ENCODE measurements around the gene ZNF436. TPM values are rescaled to one million over a fixed set of nuclear protein-coding genes. Genes with fewer than 3 reads are reported as not detected.
A peak's percentile ranks its signal among the peaks of the same experiment; 100 is the strongest.

Gene ZNF436
- total RNA-seq, 3 donors from 2014 or later, result 19.5 to 36.6 (median 23.9) TPM

- H3K4me1 ChIP-seq, result peaks cover 0 to 22% of the 10 kb centered on the region in 2 donors
- H3K9me3 ChIP-seq, result no peaks in the 10 kb centered on the region
- no peaks in the 10 kb centered on the region for H3K36me3 ChIP-seq
- no peaks in the 10 kb centered on the region for H3K27me3 ChIP-seq
- no peak for DNase-seq (ENCODE audit: low spot score in 2 of 2)
- TF ChIP-seq POLR2AphosphoS5 (IDR thresholded peaks at IDR 0.05) (no peak), POLR2A (IDR thresholded peaks at IDR 0.05) (no peak), CTCF (IDR thresholded peaks at IDR 0.05) (no peak)
- intact Hi-C loops (cut with DNase I; ENCODE audit: low total_unique reads), result loop anchor here (10.0 kb wide), 1 partner anchor 58 kb away; the partner anchor contains the start of gene HNRNPR
- H3K4me3 ChIP-seq, result no peak overlapping the region
- peak overlapping the region; percentile 63 to 65 for H3K27ac ChIP-seq
These were observed 32.8 kb upstream of the ZNF436 start for GRCh38 chr1:23402286-23403037.

- peak overlapping the region; percentile 23 to 72 for H3K27ac ChIP-seq
- intact Hi-C loops (cut with DNase I; ENCODE audit: low total_unique reads), result loop anchor here (10.0 kb wide), 1 partner anchor 57 kb away; the partner anchor contains the start of gene HNRNPR
- TF ChIP-seq POLR2A (IDR thresholded peaks at IDR 0.05) (no peak), CTCF (IDR thresholded peaks at IDR 0.05) (no peak)
These were observed 31.7 kb upstream of the ZNF436 start for GRCh38 chr1:23401313-23401712.

DNA sequence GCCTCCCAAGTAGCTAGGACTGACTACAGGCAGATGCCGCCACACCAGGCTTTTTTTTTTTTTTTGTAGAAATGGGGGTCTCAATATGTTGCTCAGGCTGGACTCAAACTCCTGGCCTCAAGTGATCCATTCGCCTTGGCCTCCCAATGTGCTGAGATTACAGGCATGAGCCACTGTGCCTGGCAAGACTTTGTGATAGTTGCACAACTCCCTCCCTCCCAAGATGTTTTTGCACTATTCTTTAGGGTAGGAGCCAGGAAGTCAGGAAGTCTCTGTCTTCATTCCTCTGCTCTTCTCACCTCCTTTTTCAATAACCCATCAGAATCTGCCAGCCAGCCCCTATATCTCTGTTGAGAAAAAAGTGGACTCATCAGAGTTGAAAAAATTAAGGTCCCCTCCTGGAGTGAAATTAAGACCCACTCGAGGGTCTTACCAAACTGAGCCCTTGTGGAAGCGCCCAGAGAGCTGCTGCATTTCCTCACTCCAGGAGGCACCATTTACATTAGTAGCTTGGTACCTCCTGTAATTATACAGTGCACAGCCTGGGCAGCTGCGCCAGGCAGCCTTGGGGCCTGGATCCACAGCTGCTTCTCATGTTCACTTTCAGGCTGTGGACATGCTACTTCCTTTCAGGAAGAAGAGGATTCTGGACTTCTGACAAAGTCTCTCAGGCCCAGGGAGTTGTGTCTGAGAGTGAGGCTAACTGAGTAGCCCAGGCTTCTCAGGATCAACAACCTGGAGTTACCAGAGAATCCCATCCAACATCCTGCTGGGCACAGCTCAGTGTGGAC is 30.9 kb upstream of the ZNF436 start:
- DNase-seq (ENCODE audit: low spot score in 2 of 2), result no peak
- intact Hi-C loops (cut with DNase I; ENCODE audit: low total_unique reads), result loop anchor here (10.0 kb wide), 1 partner anchor 56 kb away; the partner anchor contains the start of gene HNRNPR

More at GRCh38 chr1:23401313-23401712, 31.7 kb upstream of the ZNF436 start:
- no peaks in the 10 kb centered on the region for H3K9me3 ChIP-seq
- no peak overlapping the region for H3K4me3 ChIP-seq
- no peaks in the 10 kb centered on the region for H3K36me3 ChIP-seq
- DNase-seq (ENCODE audit: low spot score in 2 of 2), result no peak
- no peaks in the 10 kb centered on the region for H3K27me3 ChIP-seq
- H3K4me1 ChIP-seq, result peaks cover 0 to 22% of the 10 kb centered on the region in 2 donors

DNA sequence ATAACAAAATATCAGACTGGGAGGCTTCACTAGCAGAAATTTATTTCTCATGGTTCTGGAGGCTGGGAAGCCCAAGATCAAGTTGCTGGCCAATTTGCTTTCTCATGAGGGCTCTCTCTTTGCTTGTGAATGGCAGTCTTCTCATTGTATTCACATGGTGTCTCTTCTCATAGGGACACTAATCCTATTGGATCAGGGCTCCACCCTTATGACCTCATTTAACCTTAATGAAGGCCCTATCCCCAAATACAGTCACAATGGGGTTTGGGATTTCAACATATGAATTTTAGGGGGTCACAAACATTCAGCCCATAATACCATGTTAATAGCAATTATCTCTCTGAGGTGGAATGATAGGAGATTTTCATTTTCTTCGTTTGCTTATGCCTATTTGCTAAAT is 29.6 kb upstream of the ZNF436 start:
- H3K36me3 ChIP-seq, result no peaks in the 10 kb centered on the region
- no peaks in the 10 kb centered on the region for H3K9me3 ChIP-seq
- H3K27ac ChIP-seq, result no peak overlapping the region
- intact Hi-C loops (cut with DNase I; ENCODE audit: low total_unique reads), result no loop called here
- no peak for DNase-seq (ENCODE audit: low spot score in 2 of 2)
- H3K4me1 ChIP-seq, result peaks cover 5 to 20% of the 10 kb centered on the region in 2 donors
- no peak overlapping the region for H3K4me3 ChIP-seq
- no peak for TF ChIP-seq CTCF (IDR thresholded peaks at IDR 0.05)
- no peak for TF ChIP-seq POLR2A (IDR thresholded peaks at IDR 0.05)
- TF ChIP-seq POLR2AphosphoS5 (IDR thresholded peaks at IDR 0.05), result no peak
- no peaks in the 10 kb centered on the region for H3K27me3 ChIP-seq

More for the DNA sequence above, 30.9 kb upstream of the ZNF436 start:
- H3K9me3 ChIP-seq, result no peaks in the 10 kb centered on the region
- peak in 2 of 3 donors; percentile 65 to 82 for TF ChIP-seq POLR2AphosphoS5 (IDR thresholded peaks at IDR 0.05)
- no peak for TF ChIP-seq CTCF (IDR thresholded peaks at IDR 0.05)
- H3K27ac ChIP-seq, result peak overlapping the region; percentile 10 to 72
- peaks cover 0 to 22% of the 10 kb centered on the region in 2 donors for H3K4me1 ChIP-seq
- no peaks in the 10 kb centered on the region for H3K27me3 ChIP-seq
- no peak overlapping the region for H3K4me3 ChIP-seq
- no peaks in the 10 kb centered on the region for H3K36me3 ChIP-seq

DNA sequence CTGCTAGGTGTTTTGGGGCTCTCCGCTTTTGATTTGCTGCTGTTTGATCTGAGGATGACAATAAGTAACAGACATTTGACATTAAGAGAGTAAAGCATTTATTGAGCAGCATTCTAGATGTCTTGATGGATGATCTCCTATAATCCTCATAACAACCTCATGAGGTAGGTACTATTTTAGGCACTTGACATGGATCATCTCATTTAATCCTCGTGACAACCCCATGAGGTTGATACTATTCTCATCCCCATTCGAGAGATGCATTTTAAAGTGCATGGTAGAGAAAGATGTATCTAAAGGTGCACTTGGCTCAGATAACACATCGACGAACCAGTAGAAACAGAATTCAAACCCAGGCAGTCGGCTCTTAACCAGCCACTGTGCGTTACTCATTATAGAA is 28.3 kb upstream of the ZNF436 start:
- Histone ChIP-seq H3K9me3 (no peaks in the 10 kb centered on the region), H3K27me3 (no peaks in the 10 kb centered on the region), H3K36me3 (no peaks in the 10 kb centered on the region), H3K4me3 (no peak overlapping the region), H3K27ac (no peak overlapping the region), H3K4me1 (peaks cover 5 to 9% of the 10 kb centered on the region in 2 donors)
- no peak for DNase-seq (ENCODE audit: low spot score in 2 of 2)
- TF ChIP-seq CTCF (IDR thresholded peaks at IDR 0.05) (no peak), POLR2A (IDR thresholded peaks at IDR 0.05) (no peak), POLR2AphosphoS5 (IDR thresholded peaks at IDR 0.05) (no peak)
- intact Hi-C loops (cut with DNase I; ENCODE audit: low total_unique reads), result no loop called here
